Choroid plexus epithelial cell (primary cell): ENCODE measurements around the gene SLC5A1.
A peak's percentile ranks its signal among the peaks of the same experiment; 100 is the strongest.

Experiments
- DNase-seq: peaks from one replicate; pipeline ENCODE4 v3.0.0-alpha.2; 2010; ENCODE audit warnings: low read depth
- H3K4me3 ChIP-seq: 2 replicates; pipeline ENCODE4 v1.5.1; 2011; ENCODE audit warnings: low read depth, mild to moderate bottlenecking, control low read depth, low read length, moderate library complexity
- TF ChIP-seq, protein P1 (sequence below): conservative IDR thresholded peaks from 2 replicates; pipeline ENCODE4 v1.5.1; 2011; ENCODE audit warnings: low read depth, mild to moderate bottlenecking, control low read depth, inconsistent platforms, low read length, moderate library complexity

Gene SLC5A1

DNA sequence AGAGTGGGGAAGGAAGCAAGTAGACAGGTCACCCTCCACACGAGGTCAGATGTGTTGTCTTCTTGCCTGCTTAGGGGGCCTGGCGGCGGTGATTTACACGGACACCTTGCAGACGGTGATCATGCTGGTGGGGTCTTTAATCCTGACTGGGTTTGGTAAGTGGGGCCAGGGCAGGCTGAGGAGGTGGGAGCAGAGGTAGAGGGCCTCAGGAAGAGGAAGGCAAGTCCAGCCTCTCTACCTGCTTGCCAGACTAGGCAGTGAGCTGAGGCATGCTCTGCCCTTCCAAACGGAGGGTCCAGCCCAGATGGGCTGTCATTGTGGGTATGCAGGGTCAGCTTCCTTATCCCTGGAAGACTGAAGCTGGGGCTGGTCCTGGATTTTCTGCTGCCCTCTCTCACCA is 39.9 kb downstream of the SLC5A1 start:
- no peak overlapping the region for H3K4me3 ChIP-seq
- TF ChIP-seq, protein P1, sequence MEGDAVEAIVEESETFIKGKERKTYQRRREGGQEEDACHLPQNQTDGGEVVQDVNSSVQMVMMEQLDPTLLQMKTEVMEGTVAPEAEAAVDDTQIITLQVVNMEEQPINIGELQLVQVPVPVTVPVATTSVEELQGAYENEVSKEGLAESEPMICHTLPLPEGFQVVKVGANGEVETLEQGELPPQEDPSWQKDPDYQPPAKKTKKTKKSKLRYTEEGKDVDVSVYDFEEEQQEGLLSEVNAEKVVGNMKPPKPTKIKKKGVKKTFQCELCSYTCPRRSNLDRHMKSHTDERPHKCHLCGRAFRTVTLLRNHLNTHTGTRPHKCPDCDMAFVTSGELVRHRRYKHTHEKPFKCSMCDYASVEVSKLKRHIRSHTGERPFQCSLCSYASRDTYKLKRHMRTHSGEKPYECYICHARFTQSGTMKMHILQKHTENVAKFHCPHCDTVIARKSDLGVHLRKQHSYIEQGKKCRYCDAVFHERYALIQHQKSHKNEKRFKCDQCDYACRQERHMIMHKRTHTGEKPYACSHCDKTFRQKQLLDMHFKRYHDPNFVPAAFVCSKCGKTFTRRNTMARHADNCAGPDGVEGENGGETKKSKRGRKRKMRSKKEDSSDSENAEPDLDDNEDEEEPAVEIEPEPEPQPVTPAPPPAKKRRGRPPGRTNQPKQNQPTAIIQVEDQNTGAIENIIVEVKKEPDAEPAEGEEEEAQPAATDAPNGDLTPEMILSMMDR: no peak
- DNase-seq: no peak

DNA sequence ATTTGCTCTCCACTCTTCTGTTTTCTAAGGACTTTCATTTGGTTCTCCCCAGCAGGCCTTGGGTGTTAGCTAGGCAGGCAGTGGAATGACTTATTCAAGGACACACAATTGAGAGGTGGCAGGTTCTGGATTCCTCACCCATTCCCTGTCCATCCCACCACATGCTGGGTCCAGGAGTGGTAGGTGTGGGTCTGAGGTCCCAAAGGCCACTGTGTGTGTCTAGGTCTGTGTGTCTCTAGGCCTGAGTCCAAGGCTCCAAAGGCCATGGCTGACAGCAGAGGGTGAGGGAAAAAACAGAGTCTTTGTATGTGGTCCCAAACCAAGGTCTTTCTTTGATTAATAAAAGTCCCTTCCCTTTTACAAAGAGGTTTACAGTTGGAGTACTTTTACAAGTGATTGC is 40.8 kb downstream of the SLC5A1 start:
- no peak for DNase-seq
- TF ChIP-seq, protein P1: no peak
- no peak overlapping the region for H3K4me3 ChIP-seq

DNA sequence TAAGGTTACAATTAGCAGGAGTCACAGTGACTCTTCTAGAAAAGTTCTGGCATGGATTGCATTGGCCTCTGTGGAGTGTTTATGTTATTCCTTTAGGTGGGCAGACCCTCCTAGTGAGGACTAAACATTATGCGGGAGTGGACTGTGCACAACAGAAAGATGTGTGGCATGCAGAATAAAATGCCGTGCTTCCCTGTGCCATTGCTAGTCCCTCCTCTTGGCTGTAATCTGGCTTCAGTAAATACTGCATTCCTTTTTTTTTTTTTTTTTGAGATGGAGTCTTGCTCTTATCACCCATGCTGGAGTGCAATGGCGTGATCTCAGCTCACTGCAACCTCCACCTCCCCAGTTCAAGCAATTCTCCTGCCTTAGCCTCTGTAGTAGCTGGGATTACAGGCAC is 45.0 kb downstream of the SLC5A1 start:
- H3K4me3 ChIP-seq: no peak overlapping the region
- DNase-seq: no peak
- TF ChIP-seq, protein P1: no peak

DNA sequence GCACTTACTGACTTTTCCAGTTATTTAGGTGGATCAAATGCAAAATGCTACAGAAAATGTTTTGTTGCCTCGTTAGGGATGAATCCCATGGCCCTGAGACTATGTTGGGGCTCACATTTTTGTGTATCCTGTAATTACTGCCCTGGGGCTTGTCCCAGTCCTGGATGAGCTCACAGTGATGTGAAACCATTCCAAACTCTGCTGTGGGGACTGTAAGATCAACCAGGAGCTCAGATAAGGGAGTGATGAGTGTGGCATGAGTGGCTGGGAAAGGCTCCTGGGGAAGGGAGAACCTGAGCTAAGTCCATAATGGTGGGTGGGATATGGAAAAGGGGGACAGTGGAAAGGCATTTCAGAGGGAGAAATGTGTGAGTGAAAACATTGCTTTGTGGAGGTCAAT is 54.0 kb downstream of the SLC5A1 start:
- DNase-seq: no peak
- TF ChIP-seq, protein P1: no peak
- H3K4me3 ChIP-seq: no peak overlapping the region

DNA sequence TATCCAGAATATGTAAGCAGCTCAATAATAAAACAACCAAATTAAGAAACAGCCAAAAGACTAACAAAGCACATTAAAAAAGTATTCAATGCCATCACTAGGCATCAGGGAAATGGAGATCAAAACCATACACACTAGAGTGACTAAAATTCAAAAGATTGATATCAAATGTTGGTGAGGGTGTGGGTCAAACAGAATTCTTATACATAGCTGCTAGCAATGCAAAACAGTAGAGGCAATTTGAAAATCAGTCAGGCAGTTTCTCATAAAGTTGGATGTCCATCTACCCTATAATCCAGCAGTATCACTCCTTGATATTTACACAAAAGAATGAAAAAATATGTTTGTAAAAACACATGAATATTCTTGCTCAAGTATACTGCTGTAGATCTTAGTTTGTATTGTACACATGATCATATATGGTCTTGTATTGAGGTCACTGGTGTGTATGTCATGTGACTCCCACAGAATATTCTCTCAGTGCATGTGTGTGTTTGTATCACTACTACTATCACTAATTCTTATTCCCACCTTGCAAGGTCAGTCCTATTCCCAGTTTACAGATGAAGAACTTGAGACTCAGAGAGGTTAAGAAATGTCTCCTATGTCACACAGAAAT is 54.9 kb downstream of the SLC5A1 start:
- no peak for DNase-seq
- no peak overlapping the region for H3K4me3 ChIP-seq
- TF ChIP-seq, protein P1: no peak

DNA sequence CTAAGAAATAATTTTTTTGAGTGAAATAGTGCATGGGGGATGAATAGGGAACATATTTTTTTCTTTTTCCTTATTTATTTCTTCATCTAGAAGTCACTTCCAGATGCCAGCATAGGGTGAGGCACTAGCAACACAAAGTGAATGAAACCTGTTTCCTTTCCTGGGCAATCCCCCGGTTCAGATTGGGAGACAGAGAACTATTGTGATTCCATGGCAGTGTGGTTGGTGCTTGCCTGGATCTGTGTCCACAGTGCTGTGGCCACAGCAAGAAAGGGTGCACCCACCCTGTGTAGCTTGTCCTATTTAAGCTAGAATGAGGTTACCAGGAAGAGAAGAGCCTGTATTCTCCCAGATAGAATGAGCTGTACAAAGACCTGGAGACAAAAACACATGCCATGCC is 57.6 kb downstream of the SLC5A1 start:
- H3K4me3 ChIP-seq: no peak overlapping the region
- TF ChIP-seq, protein P1: no peak
- DNase-seq: no peak

DNA sequence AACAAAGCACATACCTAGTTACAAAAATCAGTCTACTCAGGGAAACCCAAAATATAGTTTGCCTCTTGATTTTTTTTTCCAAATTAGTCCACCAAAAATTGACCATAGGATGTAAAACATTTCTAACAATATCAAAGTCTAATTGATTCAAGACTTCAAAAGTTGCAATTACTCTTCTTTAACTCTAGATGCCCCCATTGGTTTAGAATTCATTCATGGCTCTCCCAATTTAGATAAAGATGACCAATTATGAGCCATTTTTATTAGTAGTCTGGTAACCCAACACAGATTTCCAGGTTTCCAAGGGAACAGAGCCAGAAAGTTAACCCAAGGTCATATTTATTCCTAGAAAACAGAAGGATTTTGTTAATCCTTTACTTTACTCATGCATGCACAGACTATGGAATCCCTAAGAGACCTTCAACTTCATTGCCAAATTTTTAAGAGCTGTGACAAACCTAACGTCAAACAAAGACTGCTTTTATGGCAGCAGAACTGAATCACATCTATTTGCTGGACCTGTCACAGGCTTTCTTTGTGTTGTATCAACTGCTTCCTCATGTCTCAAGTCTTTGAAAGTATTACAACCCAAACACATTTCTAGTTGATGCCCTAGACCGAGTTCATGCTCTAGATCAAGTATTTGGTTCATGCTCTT is 60.7 kb downstream of the SLC5A1 start:
- peak; percentile 44 for DNase-seq
- no peak overlapping the region for H3K4me3 ChIP-seq
- TF ChIP-seq, protein P1: peak; percentile 51
